GM12878 (cell line): Measurements from ENCODE around the gene WDR31. TPM values are rescaled to one million over a fixed set of nuclear protein-coding genes. Genes with fewer than 3 reads are reported as not detected.

ENCODE experiments used
- ATAC-seq: fragments of 200-7000 bp; cut with Tn5 transposase; 3 replicates; pipeline ENCODE4 v1.9.1; 2020; ENCODE audit warnings: mild to moderate bottlenecking, moderate library complexity
- BruUV-seq: library from RNA; stranded (reverse); fragments of 400-500 nt; replicated peaks from 2 replicates; lab custom pipeline; 2021; lab: Mats Ljungman, UMichigan
- CTCF ChIA-PET: fragments of 300-600 bp; sonication (Branson Sonifier 250); formaldehyde crosslinking; extraction: SDS; loops from one replicate; lab custom pipeline; 2021; ENCODE audit warnings: inconsistent platforms; lab: Yijun Ruan, JAX
- POLR2A ChIA-PET: fragments of 350-600 bp; formaldehyde crosslinking; extraction: SDS; loops from one replicate; lab custom pipeline; 2021; ENCODE audit warnings: inconsistent platforms; lab: Charles Lee
- RAD21 ChIA-PET: fragments of 300-600 bp; sonication (Branson Sonifier 250); formaldehyde crosslinking; loops from one replicate; lab custom pipeline; 2023; ENCODE audit warnings: antibody characterized with exemption; ENCODE audit not compliant: unreplicated experiment; lab: Charles Lee
- SMC1A ChIA-PET: fragments of 300-600 bp; sonication (Branson Sonifier 250); formaldehyde crosslinking; loops from one replicate; lab custom pipeline; 2023; ENCODE audit not compliant: unreplicated experiment, uncharacterized antibody; lab: Charles Lee
- DNase-seq: peaks from one replicate; pipeline ENCODE4 v3.0.0-alpha.2; 2011; ENCODE audit warnings: low read depth, low spot score
- FAIRE-seq: peaks from 3 replicates; lab custom pipeline; 2011; peaks lifted over from hg19 to GRCh38; lab: Jason Lieb, UNC
- H2AFZ ChIP-seq: 2 replicates; pipeline ENCODE4 v1.6.0; 2011; ENCODE audit warnings: low read depth, low read length, control low read depth; ENCODE audit not compliant: control insufficient read depth
- H3K27ac ChIP-seq: 2 replicates; pipeline ENCODE4 v1.5.1; 2011; ENCODE audit warnings: control low read depth; ENCODE audit not compliant: control insufficient read depth, insufficient read depth
- H3K27me3 ChIP-seq, 2 experiments: replicated peaks in 1 of 2; 2 replicates each; pipeline versions ENCODE4 v1.6.0 to v1.6.1; 2011; ENCODE audit warnings: low read length in 1 of 2; ENCODE audit not compliant: control insufficient read depth in 2 of 2, insufficient read depth in 2 of 2
- H3K36me3 ChIP-seq, 2 experiments: 2 replicates each; pipeline ENCODE4 v1.5.1; 2011; ENCODE audit warnings: low read length in 1 of 2; ENCODE audit not compliant: control insufficient read depth in 2 of 2, insufficient read depth in 2 of 2
- H3K4me1 ChIP-seq: 2 replicates; pipeline ENCODE4 v1.6.1; 2011; ENCODE audit warnings: mild to moderate bottlenecking, low read length, moderate library complexity, mixed read lengths; ENCODE audit not compliant: control insufficient read depth, insufficient read depth
- H3K4me2 ChIP-seq: 2 replicates; pipeline ENCODE4 v1.6.0; 2011; ENCODE audit warnings: control low read depth; ENCODE audit not compliant: control insufficient read depth, insufficient read depth
- H3K4me3 ChIP-seq: fragments of 200-600 bp; sonication (generic); 2 replicates; pipeline ENCODE4 v1.5.1; 2016
- H3K79me2 ChIP-seq: 2 replicates; pipeline ENCODE4 v1.6.0; 2011; ENCODE audit warnings: low read length; ENCODE audit not compliant: control insufficient read depth, insufficient read depth
- H3K9ac ChIP-seq: 2 replicates; pipeline ENCODE4 v1.8.0; 2011; ENCODE audit warnings: low read length, control low read depth, mixed read lengths; ENCODE audit not compliant: control insufficient read depth, insufficient read depth
- H3K9me3 ChIP-seq: replicated peaks from 3 replicates; pipeline ENCODE4 v1.5.1; 2011; ENCODE audit warnings: mild to moderate bottlenecking, low read length; ENCODE audit not compliant: control insufficient read depth, insufficient read depth
- H4K20me1 ChIP-seq: 2 replicates; pipeline ENCODE4 v1.6.0; 2011; ENCODE audit not compliant: control insufficient read depth, insufficient read depth
- EZH2 ChIP-seq: IDR thresholded peaks from 2 replicates; pipeline ENCODE4 v1.6.1; 2012; ENCODE audit warnings: low read depth, mild to moderate bottlenecking, control low read depth, inconsistent platforms, low read length, borderline replicate concordance; ENCODE audit not compliant: control insufficient read depth
- MLLT1 ChIP-seq: fragments of 450-650 bp; IDR thresholded peaks from 2 replicates; pipeline ENCODE4 v1.6.1; 2016; ENCODE audit warnings: mild to moderate bottlenecking
- PKNOX1 ChIP-seq: fragments of 450-650 bp; IDR thresholded peaks from 2 replicates; pipeline ENCODE4 v1.6.1; 2016; ENCODE audit warnings: mild to moderate bottlenecking
- TCF7 ChIP-seq: IDR thresholded peaks from 2 replicates; pipeline ENCODE4 v1.6.1; 2014; ENCODE audit warnings: antibody characterized with exemption, borderline replicate concordance
- WGBS: methylation state at CpG from one replicate; pipeline ENCODE4 v1.1.6; 2016; ENCODE audit warnings: low lambda C conversion rate; ENCODE audit not compliant: insufficient replicate concordance, insufficient coverage; ENCODE audit errors: missing lambda C conversion rate; 5-methylcytosine and 5-hydroxymethylcytosine counted together
- in situ Hi-C: fragments of 300-500 bp; cut with MboI; formaldehyde crosslinking; loops from 9 replicates; pipeline ENCODE4 v1.14.3; 2018; ENCODE audit warnings: mixed read lengths
- intact Hi-C: fragments of 100-400 bp; cut with micrococcal nuclease; formaldehyde crosslinking; loops from one replicate; pipeline ENCODE4 v1.14.2; 2022; ENCODE audit not compliant: unreplicated experiment
- polyA plus RNA-seq, 11 experiments: library from polyadenylated mRNA; depleted of rRNA in 4 of 11; unstranded in 6 of 11; stranded (reverse) in 5 of 11; fragments of >200 nt; fragmentation: Nextera tagmentation in 4 of 11; fragmentation: Illumina TruSeq in 1 of 11; extraction: Ambion mirVana in 4 of 11; extraction: Trizol in 1 of 11; gene quantifications; 1 replicate in 1 of 11; 2 replicates in 10 of 11; pipeline versions ENCODE4 v1.2.1 to v1.2.3, GENCODE V29; 2011 to 2016; ENCODE audit warnings: inconsistent platforms in 2 of 11, missing spikeins in 2 of 11, low read depth in 1 of 11
- total RNA-seq, 4 experiments: library from RNA; depleted of rRNA in 3 of 4; stranded (reverse); fragments of >200 nt in 3 of 4; fragmentation: Illumina TruSeq in 1 of 4; extraction: Trizol in 1 of 4; gene quantifications; 2 replicates each; pipeline versions ENCODE4 v1.2.1 to v1.2.3, GENCODE V29; 2013 to 2021

Gene WDR31
- total and polyA plus RNA-seq, 10 of the 15 experiments (the other 5 are each of a cell fraction or from before 2014, with no cell fraction given) = 0.26 to 1.7 (median 0.79) TPM

- DNase-seq (no peak), ATAC-seq (no peak), FAIRE-seq (no peak)
- CTCF ChIA-PET = no interaction called here
- Histone ChIP-seq H3K36me3 (peaks cover 10 to 27% of the 10 kb centered on the region in 2 experiments), H3K27ac (no peak overlapping the region), H3K79me2 (peaks cover 13% of the 10 kb centered on the region), H3K4me2 (no peak overlapping the region), H4K20me1 (no peaks in the 10 kb centered on the region), H2AFZ (no peak overlapping the region), H3K27me3 (no peaks in the 10 kb centered on the region), H3K9me3 (no peaks in the 10 kb centered on the region), H3K4me3 (no peak overlapping the region), H3K9ac (no peak overlapping the region), H3K4me1 (peaks cover 1% of the 10 kb centered on the region; the same call in 1 of the 2 replicates)
- POLR2A ChIA-PET = interaction anchor here (0.5 kb wide), 2 partner anchors 14 to 313 kb away, joined by 3 read pairs; no protein-coding TSS in a partner anchor
- BruUV-seq = no TSS peak
- TF ChIP-seq EZH2 (no peak), TCF7 (no peak), PKNOX1 (no peak), MLLT1 (no peak)
- RAD21 ChIA-PET = no interaction called here
- intact Hi-C loops (no loop called here), in situ Hi-C loops (no loop called here)
- WGBS = 98% methylated on average over 4 of the region's 4 CpGs
- SMC1A ChIA-PET = no interaction called here
Observed at GRCh38 chr9:113281356-113281755, 58.7 kb downstream of the WDR31 start.
